ENCODE results near the gene PCDH9. TPM values are rescaled to one million over a fixed set of nuclear protein-coding genes. Genes with fewer than 3 reads are reported as not detected.

The PCDH9 gene
- total and polyA plus RNA-seq, 2 experiments from 2014 or later = 0.31 to 0.52 TPM

DNA sequence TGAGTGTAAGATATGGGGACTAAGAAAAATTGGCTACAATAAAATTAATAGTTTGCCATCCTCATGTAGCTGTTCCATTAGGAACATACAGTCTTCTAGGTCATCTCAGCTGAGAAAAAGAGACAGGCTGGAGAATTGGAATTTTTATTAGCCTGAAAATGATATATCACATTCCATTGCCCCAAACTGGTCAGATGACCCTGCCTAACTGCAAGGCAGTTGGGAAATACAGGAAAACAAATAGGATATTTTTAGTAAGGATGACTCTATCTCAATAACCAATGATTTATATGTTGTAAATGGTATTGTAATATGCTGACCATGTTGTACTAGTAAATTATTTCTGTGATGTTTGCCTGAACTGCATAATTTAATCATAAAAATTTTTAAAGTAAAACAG is 673.8 kb downstream of the PCDH9 start:
- DNase-seq (ENCODE audit: low spot score) (no peak), ATAC-seq (no peak)
- no peaks in the 10 kb centered on the region for H3K27me3 ChIP-seq (ENCODE audit: insufficient read depth)
- no peak overlapping the region for H3K27ac Mint-ChIP-seq
- no peaks in the 10 kb centered on the region for H3K36me3 ChIP-seq (ENCODE audit: insufficient read depth)
- H3K4me1 Mint-ChIP-seq = peaks cover 2% of the 10 kb centered on the region; the same call in 1 of the 3 replicates
- H3K79me2 ChIP-seq (replicated peaks; ENCODE audit: insufficient read depth) = no peaks in the 10 kb centered on the region
- no peak overlapping the region for H3K27ac ChIP-seq (ENCODE audit: low read depth)
- peaks cover 3% of the 10 kb centered on the region; the same call in 1 of the 3 replicates for H3K36me3 Mint-ChIP-seq (ENCODE audit: low read depth)
- no peaks in the 10 kb centered on the region for H3K27me3 Mint-ChIP-seq (ENCODE audit: insufficient read depth, low read depth, poor library complexity)
- H3K9me2 ChIP-seq (ENCODE audit: insufficient read depth) = no peaks in the 10 kb centered on the region
- H4K20me1 ChIP-seq (replicated peaks; ENCODE audit: insufficient read depth) = no peaks in the 10 kb centered on the region
- H3K4me3 Mint-ChIP-seq = no peak overlapping the region
- TF ChIP-seq, protein P1, sequence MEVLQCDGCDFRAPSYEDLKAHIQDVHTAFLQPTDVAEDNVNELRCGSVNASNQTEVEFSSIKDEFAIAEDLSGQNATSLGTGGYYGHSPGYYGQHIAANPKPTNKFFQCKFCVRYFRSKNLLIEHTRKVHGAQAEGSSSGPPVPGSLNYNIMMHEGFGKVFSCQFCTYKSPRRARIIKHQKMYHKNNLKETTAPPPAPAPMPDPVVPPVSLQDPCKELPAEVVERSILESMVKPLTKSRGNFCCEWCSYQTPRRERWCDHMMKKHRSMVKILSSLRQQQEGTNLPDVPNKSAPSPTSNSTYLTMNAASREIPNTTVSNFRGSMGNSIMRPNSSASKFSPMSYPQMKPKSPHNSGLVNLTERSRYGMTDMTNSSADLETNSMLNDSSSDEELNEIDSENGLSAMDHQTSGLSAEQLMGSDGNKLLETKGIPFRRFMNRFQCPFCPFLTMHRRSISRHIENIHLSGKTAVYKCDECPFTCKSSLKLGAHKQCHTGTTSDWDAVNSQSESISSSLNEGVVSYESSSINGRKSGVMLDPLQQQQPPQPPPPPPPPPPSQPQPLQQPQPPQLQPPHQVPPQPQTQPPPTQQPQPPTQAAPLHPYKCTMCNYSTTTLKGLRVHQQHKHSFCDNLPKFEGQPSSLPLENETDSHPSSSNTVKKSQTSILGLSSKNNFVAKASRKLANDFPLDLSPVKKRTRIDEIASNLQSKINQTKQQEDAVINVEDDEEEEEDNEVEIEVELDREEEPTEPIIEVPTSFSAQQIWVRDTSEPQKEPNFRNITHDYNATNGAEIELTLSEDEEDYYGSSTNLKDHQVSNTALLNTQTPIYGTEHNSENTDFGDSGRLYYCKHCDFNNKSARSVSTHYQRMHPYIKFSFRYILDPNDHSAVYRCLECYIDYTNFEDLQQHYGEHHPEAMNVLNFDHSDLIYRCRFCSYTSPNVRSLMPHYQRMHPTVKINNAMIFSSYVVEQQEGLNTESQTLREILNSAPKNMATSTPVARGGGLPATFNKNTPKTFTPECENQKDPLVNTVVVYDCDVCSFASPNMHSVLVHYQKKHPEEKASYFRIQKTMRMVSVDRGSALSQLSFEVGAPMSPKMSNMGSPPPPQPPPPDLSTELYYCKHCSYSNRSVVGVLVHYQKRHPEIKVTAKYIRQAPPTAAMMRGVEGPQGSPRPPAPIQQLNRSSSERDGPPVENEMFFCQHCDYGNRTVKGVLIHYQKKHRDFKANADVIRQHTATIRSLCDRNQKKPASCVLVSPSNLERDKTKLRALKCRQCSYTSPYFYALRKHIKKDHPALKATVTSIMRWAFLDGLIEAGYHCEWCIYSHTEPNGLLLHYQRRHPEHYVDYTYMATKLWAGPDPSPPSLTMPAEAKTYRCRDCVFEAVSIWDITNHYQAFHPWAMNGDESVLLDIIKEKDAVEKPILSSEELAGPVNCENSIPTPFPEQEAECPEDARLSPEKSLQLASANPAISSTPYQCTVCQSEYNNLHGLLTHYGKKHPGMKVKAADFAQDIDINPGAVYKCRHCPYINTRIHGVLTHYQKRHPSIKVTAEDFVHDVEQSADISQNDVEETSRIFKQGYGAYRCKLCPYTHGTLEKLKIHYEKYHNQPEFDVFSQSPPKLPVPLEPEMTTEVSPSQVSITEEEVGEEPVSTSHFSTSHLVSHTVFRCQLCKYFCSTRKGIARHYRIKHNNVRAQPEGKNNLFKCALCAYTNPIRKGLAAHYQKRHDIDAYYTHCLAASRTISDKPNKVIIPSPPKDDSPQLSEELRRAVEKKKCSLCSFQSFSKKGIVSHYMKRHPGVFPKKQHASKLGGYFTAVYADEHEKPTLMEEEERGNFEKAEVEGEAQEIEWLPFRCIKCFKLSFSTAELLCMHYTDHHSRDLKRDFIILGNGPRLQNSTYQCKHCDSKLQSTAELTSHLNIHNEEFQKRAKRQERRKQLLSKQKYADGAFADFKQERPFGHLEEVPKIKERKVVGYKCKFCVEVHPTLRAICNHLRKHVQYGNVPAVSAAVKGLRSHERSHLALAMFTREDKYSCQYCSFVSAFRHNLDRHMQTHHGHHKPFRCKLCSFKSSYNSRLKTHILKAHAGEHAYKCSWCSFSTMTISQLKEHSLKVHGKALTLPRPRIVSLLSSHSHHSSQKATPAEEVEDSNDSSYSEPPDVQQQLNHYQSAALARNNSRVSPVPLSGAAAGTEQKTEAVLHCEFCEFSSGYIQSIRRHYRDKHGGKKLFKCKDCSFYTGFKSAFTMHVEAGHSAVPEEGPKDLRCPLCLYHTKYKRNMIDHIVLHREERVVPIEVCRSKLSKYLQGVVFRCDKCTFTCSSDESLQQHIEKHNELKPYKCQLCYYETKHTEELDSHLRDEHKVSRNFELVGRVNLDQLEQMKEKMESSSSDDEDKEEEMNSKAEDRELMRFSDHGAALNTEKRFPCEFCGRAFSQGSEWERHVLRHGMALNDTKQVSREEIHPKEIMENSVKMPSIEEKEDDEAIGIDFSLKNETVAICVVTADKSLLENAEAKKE (CRISPR knock-in tag; IDR thresholded peaks at IDR 0.05) = no peak
- TF ChIP-seq, protein P2, sequence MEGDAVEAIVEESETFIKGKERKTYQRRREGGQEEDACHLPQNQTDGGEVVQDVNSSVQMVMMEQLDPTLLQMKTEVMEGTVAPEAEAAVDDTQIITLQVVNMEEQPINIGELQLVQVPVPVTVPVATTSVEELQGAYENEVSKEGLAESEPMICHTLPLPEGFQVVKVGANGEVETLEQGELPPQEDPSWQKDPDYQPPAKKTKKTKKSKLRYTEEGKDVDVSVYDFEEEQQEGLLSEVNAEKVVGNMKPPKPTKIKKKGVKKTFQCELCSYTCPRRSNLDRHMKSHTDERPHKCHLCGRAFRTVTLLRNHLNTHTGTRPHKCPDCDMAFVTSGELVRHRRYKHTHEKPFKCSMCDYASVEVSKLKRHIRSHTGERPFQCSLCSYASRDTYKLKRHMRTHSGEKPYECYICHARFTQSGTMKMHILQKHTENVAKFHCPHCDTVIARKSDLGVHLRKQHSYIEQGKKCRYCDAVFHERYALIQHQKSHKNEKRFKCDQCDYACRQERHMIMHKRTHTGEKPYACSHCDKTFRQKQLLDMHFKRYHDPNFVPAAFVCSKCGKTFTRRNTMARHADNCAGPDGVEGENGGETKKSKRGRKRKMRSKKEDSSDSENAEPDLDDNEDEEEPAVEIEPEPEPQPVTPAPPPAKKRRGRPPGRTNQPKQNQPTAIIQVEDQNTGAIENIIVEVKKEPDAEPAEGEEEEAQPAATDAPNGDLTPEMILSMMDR (conservative IDR thresholded peaks at IDR 0.05; ENCODE audit: low read depth in 2 of 2) = no peak
- TF ChIP-seq, protein P3, sequence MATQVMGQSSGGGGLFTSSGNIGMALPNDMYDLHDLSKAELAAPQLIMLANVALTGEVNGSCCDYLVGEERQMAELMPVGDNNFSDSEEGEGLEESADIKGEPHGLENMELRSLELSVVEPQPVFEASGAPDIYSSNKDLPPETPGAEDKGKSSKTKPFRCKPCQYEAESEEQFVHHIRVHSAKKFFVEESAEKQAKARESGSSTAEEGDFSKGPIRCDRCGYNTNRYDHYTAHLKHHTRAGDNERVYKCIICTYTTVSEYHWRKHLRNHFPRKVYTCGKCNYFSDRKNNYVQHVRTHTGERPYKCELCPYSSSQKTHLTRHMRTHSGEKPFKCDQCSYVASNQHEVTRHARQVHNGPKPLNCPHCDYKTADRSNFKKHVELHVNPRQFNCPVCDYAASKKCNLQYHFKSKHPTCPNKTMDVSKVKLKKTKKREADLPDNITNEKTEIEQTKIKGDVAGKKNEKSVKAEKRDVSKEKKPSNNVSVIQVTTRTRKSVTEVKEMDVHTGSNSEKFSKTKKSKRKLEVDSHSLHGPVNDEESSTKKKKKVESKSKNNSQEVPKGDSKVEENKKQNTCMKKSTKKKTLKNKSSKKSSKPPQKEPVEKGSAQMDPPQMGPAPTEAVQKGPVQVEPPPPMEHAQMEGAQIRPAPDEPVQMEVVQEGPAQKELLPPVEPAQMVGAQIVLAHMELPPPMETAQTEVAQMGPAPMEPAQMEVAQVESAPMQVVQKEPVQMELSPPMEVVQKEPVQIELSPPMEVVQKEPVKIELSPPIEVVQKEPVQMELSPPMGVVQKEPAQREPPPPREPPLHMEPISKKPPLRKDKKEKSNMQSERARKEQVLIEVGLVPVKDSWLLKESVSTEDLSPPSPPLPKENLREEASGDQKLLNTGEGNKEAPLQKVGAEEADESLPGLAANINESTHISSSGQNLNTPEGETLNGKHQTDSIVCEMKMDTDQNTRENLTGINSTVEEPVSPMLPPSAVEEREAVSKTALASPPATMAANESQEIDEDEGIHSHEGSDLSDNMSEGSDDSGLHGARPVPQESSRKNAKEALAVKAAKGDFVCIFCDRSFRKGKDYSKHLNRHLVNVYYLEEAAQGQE (IDR thresholded peaks at IDR 0.05; ENCODE audit: unreplicated experiment) = no peak
- TF ChIP-seq NANOG (IDR thresholded peaks at IDR 0.05; ENCODE audit: borderline replicate concordance) (no peak), EZH2 (IDR thresholded peaks at IDR 0.05; ENCODE audit: low read depth, unreplicated experiment) (no peak), ZNF331 (CRISPR knock-in tag; IDR thresholded peaks at IDR 0.05; ENCODE audit: low read depth) (no peak), ZNF114 (CRISPR knock-in tag; IDR thresholded peaks at IDR 0.05) (no peak), STAT1 (IDR thresholded peaks at IDR 0.05; ENCODE audit: unreplicated experiment) (no peak)
- H3K4me1 ChIP-seq (ENCODE audit: insufficient read depth) = no peaks in the 10 kb centered on the region
- no peaks in the 10 kb centered on the region for H3F3A ChIP-seq (replicated peaks; ENCODE audit: low read depth)
- H3K4me2 ChIP-seq = no peak overlapping the region
- no peak overlapping the region for H3K4me3 ChIP-seq
- no peak overlapping the region for H2AFZ ChIP-seq
- H3K9me3 Mint-ChIP-seq = no peaks in the 10 kb centered on the region

Data from GM23338 (cell line).